ENCODE results near the gene MAPKAPK2.

The MAPKAPK2 gene

DNA sequence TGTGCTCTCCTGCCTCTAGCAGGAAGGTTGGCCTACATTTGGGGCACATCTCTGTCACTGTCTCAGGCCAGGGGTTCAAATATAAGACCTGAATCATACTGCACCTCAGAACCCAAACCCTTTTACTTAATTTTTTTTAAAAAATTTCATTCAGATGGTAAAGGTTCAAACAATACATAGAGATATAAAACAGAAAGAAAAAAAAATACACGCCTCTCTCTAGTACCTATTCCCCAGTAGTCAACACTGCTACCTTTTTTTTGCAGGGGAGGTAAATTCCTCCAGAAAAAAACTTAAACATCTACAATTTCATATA is 32.9 kb downstream of the MAPKAPK2 start:
- no peak overlapping the region for H3K27ac ChIP-seq
- no peaks in the 10 kb centered on the region for H3K36me3 ChIP-seq
- peaks cover 0 to 83% (median 49%) of the 10 kb centered on the region in 4 donors for H3K4me1 ChIP-seq
- TF ChIP-seq, protein P1, sequence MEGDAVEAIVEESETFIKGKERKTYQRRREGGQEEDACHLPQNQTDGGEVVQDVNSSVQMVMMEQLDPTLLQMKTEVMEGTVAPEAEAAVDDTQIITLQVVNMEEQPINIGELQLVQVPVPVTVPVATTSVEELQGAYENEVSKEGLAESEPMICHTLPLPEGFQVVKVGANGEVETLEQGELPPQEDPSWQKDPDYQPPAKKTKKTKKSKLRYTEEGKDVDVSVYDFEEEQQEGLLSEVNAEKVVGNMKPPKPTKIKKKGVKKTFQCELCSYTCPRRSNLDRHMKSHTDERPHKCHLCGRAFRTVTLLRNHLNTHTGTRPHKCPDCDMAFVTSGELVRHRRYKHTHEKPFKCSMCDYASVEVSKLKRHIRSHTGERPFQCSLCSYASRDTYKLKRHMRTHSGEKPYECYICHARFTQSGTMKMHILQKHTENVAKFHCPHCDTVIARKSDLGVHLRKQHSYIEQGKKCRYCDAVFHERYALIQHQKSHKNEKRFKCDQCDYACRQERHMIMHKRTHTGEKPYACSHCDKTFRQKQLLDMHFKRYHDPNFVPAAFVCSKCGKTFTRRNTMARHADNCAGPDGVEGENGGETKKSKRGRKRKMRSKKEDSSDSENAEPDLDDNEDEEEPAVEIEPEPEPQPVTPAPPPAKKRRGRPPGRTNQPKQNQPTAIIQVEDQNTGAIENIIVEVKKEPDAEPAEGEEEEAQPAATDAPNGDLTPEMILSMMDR (IDR thresholded peaks at IDR 0.05): no peak
- H3K27me3 ChIP-seq: no peaks in the 10 kb centered on the region
- no peaks in the 10 kb centered on the region for H3K9me3 ChIP-seq
- DNase-seq: no peak
- H3K4me3 ChIP-seq: no peak overlapping the region
- intact Hi-C loops (cut with DNase I; ENCODE audit: low total_unique reads): no loop called here

DNA sequence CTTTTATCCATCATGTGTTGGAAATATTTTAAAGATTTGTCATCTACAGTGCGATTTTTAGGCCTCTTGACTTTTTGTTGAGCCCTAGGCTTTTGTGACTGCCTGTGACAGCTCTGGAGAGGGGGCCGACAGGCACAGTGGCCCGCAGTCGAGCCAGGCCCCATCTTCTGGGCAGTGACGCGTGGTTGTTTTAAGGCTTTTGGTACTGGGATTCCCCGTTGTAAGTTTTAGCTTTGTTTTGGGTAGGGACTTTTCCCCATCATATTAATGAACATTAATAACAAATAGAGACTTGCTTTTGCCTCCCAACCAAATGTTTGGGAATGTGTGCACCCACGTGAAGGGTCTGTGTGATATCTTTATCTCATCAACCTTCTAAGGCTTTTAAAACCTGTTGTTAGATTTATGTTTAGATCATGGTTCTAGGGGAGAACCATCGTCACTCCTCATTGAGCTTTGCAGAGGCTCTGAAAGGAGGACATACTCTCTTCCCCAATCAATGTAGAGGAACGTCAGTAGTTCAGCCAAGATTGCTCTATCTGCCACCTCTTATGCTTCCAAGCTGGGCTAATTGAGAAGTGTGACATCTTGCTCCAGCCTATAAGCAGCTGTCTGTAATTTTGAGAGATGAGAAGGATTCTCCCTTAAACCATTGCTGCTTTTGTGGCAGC is 34.6 kb downstream of the MAPKAPK2 start:
- H3K9me3 ChIP-seq: no peaks in the 10 kb centered on the region
- TF ChIP-seq, protein P1 (IDR thresholded peaks at IDR 0.05): no peak
- intact Hi-C loops (cut with DNase I; ENCODE audit: low total_unique reads): no loop called here
- H3K4me1 ChIP-seq: peaks cover 0 to 85% (median 53%) of the 10 kb centered on the region in 4 donors
- H3K27ac ChIP-seq: no peak overlapping the region
- no peaks in the 10 kb centered on the region for H3K36me3 ChIP-seq
- DNase-seq: peak in 1 of 2 donors; percentile 19
- H3K27me3 ChIP-seq: no peaks in the 10 kb centered on the region
- H3K4me3 ChIP-seq: no peak overlapping the region

DNA sequence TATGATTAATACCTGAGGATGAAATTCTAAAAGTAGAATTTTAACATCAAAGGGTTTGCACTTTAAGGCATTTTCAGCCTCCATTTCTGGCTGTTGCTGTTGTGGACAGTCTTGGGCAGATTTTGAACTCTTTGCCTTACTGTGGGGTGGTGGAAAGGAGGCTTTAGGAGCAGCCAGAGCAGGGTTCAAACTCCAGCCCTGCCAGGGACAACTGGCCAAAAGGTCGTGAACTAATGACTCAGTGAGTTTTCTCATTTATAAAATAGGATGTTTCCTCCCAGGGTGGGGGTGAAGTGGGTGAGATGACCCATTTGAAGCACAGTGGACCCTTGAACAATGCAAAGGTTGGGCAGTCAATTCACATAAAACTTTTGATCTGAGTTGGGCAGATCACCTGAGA is 36.7 kb downstream of the MAPKAPK2 start:
- no peak for DNase-seq
- Histone ChIP-seq H3K4me3 (no peak overlapping the region), H3K27ac (no peak overlapping the region), H3K27me3 (no peaks in the 10 kb centered on the region), H3K36me3 (no peaks in the 10 kb centered on the region), H3K4me1 (peaks cover 0 to 85% (median 56%) of the 10 kb centered on the region in 4 donors), H3K9me3 (no peaks in the 10 kb centered on the region)
- intact Hi-C loops (cut with DNase I; ENCODE audit: low total_unique reads): no loop called here
- TF ChIP-seq, protein P1 (IDR thresholded peaks at IDR 0.05): no peak

DNA sequence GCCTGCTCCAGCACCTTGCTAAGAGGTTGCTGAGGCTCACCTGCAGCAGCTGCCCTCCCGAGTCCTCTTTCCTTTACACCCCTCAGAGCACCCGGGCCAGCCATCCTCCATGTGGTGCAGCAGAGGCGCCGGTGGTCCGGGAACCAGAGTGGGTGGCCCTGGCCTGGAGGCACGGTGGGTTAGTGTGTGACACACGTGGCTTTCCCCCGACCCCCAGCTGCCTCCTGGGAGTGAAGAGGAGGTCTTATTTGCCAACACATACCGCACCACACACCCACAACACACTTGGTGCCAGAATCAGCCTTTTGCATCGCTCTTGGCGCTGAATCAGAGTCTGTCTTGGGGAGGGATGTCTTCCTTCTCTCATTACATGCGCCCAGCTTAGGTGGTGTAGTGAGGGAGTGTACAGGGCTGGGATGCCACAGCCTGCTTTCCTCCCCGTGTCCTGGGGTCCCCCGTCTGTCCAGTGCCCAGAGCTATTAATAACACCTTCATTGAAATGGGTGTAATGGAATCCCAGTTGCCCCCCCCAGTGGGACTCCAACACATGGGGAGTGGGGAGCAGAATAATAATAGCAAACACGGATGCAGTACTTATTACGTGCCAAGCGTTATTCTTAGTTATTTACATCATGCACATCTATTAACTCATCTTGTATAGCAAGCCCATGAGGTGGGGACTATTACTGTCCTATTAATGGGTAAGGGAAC is 38.2 kb downstream of the MAPKAPK2 start:
- Histone ChIP-seq H3K9me3 (no peaks in the 10 kb centered on the region), H3K4me1 (peaks cover 0 to 85% (median 56%) of the 10 kb centered on the region in 4 donors), H3K27me3 (no peaks in the 10 kb centered on the region), H3K36me3 (no peaks in the 10 kb centered on the region), H3K4me3 (no peak overlapping the region), H3K27ac (peak overlapping the region; percentile 64 to 69)
- TF ChIP-seq, protein P1 (IDR thresholded peaks at IDR 0.05): no peak
- intact Hi-C loops (cut with DNase I; ENCODE audit: low total_unique reads): no loop called here
- DNase-seq: peak in 1 of 2 donors; percentile 65

DNA sequence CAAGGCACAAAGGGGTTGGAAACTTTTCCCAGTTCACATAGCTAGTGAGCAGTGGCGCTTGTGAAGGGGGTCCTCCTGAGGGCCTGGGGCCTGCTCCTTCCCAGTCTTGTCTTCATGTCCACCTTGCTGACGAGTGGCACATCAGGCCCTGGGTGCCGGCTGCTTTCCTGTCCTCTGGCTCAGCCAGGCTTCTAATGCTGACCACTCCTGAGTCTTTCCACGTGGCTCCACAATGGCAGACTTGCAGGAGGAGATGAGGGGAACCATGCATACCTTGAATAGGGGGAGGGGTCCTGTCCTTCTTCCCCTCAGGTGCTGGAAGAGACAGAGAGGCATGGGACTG is 38.7 kb downstream of the MAPKAPK2 start:
- peaks cover 0 to 90% (median 59%) of the 10 kb centered on the region in 4 donors for H3K4me1 ChIP-seq
- no peaks in the 10 kb centered on the region for H3K9me3 ChIP-seq
- H3K27me3 ChIP-seq: no peaks in the 10 kb centered on the region
- H3K4me3 ChIP-seq: no peak overlapping the region
- peak in 1 of 2 donors; percentile 67 for DNase-seq
- H3K27ac ChIP-seq: peak overlapping the region; percentile 64 to 69
- intact Hi-C loops (cut with DNase I; ENCODE audit: low total_unique reads): no loop called here
- TF ChIP-seq, protein P1 (IDR thresholded peaks at IDR 0.05): no peak
- peaks cover 0 to under 1% (median 0%) of the 10 kb centered on the region in 3 donors for H3K36me3 ChIP-seq

Measured in tibial artery (tissue), 4 donors.